Prostate gland (tissue), 2 donors: ENCODE results near the gene DOCK11.

Experiments used
- POLR2A ChIP-seq: fragments of 450-650 bp; IDR thresholded peaks from one replicate; pipeline ENCODE4 v1.6.1; 2016; ENCODE audit warnings: antibody characterized with exemption, mild to moderate bottlenecking
- POLR2AphosphoS5 ChIP-seq: sonication (generic); formaldehyde crosslinking; IDR thresholded peaks from one replicate; pipeline ENCODE4 v1.6.1; 2017; ENCODE audit warnings: antibody characterized with exemption
- TF ChIP-seq, protein P1 (sequence below), 4 experiments: fragments of 200-600 bp in 2 of 4; fragments of 450-650 bp in 2 of 4; sonication (generic) in 2 of 4; IDR thresholded peaks; 1 replicate in 3 of 4; 2 replicates in 1 of 4; pipeline ENCODE4 v1.5.1; 2016 to 2019; ENCODE audit warnings: antibody characterized with exemption in 4 of 4, mild to moderate bottlenecking in 2 of 4, moderate library complexity in 2 of 4

GRCh38 chrX:118706681-118707080, 211.1 kb downstream of the DOCK11 start:
- no peak for TF ChIP-seq POLR2A
- TF ChIP-seq, protein P1, sequence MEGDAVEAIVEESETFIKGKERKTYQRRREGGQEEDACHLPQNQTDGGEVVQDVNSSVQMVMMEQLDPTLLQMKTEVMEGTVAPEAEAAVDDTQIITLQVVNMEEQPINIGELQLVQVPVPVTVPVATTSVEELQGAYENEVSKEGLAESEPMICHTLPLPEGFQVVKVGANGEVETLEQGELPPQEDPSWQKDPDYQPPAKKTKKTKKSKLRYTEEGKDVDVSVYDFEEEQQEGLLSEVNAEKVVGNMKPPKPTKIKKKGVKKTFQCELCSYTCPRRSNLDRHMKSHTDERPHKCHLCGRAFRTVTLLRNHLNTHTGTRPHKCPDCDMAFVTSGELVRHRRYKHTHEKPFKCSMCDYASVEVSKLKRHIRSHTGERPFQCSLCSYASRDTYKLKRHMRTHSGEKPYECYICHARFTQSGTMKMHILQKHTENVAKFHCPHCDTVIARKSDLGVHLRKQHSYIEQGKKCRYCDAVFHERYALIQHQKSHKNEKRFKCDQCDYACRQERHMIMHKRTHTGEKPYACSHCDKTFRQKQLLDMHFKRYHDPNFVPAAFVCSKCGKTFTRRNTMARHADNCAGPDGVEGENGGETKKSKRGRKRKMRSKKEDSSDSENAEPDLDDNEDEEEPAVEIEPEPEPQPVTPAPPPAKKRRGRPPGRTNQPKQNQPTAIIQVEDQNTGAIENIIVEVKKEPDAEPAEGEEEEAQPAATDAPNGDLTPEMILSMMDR (IDR thresholded peaks at IDR 0.05) = no peak
- TF ChIP-seq POLR2AphosphoS5 = no peak
